PC-3 (cell line): Measurements from ENCODE around the gene SMG1.

Source experiments
- CTCF ChIP-seq: fragments of 300-600 bp; sonication (generic); conservative IDR thresholded peaks from 2 replicates; pipeline ENCODE4 v1.5.1; 2017; ENCODE audit warnings: antibody characterized with exemption, low read depth, mild to moderate bottlenecking, low read length
- EZH2phosphoT487 ChIP-seq: fragments of 300-600 bp; sonication (generic); IDR thresholded peaks from 2 replicates; pipeline ENCODE4 v1.6.1; 2018; ENCODE audit warnings: mild to moderate bottlenecking, antibody characterized with exemption, low read length, borderline replicate concordance

GRCh38 chr16:18827890-18828289 lies 98.3 kb downstream of the SMG1 start:
- TF ChIP-seq CTCF: no peak
- TF ChIP-seq EZH2phosphoT487: no peak
